VCaP (cell line): ENCODE results near the gene NKAIN2.

Experiments
- H3K27ac ChIP-seq: fragments of 450-650 bp; 2 replicates; pipeline ENCODE4 v1.5.1; 2017
- TF ChIP-seq, protein P1 (sequence below): fragments of 450-650 bp; conservative IDR thresholded peaks from 2 replicates; pipeline ENCODE4 v1.5.1; 2017; ENCODE audit warnings: mild to moderate bottlenecking, moderate library complexity

Gene NKAIN2

DNA sequence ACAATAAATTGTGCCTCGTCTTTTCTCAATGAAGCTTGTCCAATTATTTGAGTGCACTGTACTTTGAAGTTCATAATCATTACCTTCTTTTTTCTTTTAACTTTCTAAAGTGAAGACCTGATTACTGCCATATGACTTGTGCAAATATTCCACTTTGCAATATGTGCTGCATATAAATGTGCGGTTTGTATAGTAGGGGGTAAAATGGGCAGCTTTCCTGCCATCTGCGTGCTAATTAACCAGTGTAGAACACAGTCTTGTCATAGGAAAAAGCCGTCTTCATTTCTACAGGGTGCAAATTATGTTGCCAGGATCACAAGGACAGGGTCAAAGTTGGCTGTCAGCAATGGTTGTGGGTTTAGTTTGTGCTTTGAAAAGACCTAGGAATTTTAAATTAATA lies 397.0 kb downstream of the NKAIN2 start:
- TF ChIP-seq, protein P1, sequence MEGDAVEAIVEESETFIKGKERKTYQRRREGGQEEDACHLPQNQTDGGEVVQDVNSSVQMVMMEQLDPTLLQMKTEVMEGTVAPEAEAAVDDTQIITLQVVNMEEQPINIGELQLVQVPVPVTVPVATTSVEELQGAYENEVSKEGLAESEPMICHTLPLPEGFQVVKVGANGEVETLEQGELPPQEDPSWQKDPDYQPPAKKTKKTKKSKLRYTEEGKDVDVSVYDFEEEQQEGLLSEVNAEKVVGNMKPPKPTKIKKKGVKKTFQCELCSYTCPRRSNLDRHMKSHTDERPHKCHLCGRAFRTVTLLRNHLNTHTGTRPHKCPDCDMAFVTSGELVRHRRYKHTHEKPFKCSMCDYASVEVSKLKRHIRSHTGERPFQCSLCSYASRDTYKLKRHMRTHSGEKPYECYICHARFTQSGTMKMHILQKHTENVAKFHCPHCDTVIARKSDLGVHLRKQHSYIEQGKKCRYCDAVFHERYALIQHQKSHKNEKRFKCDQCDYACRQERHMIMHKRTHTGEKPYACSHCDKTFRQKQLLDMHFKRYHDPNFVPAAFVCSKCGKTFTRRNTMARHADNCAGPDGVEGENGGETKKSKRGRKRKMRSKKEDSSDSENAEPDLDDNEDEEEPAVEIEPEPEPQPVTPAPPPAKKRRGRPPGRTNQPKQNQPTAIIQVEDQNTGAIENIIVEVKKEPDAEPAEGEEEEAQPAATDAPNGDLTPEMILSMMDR = no peak
- no peak overlapping the region for H3K27ac ChIP-seq

DNA sequence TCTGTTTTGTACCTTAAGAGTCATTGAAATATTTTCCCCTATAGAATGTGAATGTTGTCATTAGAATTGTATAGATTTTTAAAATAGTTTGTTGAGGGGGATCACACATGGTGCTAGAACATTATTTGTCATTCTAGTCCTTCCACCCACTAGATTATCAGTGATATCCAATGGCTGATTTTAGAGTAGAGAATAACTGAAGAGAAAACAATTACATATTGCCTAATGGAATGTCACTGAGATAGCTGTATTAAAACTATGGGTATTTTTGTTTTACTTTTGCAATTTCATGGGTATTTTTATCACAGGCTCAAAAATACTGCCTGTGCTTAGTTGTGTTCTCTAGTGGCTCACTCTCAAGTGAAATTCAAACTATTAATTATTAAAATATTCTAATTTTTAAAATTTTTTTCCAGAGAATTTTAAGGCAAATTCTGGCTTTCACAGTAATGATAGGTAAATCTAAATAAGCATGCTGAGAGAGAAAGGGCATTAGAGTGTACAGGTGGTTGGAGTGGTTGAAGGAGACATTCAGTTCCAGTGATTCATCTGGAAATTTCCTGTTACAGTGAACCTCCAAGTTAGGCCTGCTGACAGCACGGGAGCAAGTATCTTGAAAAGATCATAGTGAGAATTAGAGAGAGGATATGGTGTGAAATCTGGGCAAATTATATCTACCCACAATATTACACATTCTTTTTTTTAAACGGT lies 399.6 kb downstream of the NKAIN2 start:
- TF ChIP-seq, protein P1 = no peak
- H3K27ac ChIP-seq = no peak overlapping the region

DNA sequence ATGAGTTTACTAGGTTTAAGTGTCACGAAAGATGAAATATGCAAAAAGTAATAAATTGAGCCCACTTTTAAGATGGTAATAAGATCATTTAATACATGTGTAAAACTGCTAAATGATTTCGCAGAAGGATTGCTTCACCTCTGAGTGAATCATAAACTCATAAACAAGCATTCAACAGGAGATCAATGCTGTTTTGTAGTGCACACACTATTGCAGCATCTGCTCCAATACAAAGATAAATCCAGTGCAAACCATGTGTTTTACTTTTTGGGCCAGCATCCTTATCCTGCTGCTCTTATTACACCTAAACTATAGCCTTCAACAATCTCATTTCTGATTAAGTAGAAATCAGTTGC lies 400.1 kb downstream of the NKAIN2 start:
- no peak overlapping the region for H3K27ac ChIP-seq
- TF ChIP-seq, protein P1 = no peak

DNA sequence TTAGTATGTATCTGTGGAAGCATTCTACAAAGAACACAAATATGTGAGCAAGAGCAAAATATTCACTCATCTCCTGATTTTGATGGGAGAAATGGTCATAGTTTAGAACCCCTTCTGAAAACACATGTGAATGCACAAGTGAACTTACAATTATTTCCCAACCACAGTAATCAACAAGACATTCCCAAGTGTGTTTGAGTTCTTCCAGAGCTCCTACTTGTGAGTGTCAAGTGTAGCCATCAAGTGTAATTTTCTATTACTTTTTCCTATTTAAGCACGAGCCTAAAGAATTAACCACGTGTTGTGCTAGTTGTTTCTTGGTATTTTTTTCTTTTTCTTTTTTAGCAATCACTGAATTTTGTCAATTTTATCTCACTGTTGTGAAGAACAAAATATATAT lies 402.3 kb downstream of the NKAIN2 start:
- H3K27ac ChIP-seq = no peak overlapping the region
- TF ChIP-seq, protein P1 = no peak

DNA sequence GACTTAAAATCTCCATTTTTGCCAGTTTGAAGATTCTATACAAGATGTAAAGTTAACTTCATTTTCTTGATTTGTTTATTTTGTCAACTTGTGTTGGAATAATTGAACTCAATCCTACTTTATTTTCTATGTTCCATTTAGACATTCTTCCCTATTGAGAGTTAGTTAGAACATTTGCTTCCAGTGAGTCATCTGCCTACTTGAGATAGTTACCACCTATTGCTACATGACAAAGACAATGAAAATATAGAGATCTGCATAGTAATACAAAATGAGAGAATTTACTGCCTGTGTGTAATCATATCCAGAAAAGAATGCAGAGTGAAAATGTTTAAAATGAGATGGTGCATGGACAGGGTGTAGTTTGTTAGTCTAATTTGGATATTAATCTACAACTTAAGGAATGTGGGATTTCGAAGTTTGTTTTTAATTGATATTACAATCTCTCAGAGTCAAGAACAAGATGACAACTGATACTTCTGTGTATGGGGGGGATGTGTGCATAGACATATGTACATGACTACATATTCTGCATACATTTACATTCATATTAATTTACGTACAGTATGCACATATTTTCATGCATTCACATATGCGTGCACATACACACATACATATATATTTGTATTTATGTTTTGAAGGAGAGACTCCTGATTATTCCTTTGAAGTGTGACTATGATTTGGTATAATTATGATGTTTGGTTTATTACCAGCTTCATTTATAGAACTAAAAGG lies 420.1 kb downstream of the NKAIN2 start:
- TF ChIP-seq, protein P1 = no peak
- no peak overlapping the region for H3K27ac ChIP-seq

DNA sequence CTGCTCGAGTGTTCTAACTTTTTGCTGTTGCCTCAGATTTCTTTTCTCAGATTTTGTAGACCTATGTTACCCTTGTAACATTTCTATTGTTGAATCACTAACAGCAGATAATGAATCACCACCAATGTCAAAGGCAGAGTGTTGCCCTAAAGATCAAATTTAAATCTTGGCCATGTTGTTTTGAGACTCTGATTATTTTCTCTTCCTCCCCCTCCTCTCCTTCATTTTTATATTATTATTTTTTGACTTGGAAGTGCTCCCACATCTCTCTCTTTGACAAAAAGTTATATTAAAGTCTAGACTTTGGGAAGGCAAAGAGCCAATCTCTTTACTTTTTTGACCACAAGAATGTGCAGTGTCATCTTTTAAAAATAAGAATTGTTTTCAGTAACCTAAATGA lies 422.7 kb downstream of the NKAIN2 start:
- TF ChIP-seq, protein P1 = no peak
- H3K27ac ChIP-seq = no peak overlapping the region

DNA sequence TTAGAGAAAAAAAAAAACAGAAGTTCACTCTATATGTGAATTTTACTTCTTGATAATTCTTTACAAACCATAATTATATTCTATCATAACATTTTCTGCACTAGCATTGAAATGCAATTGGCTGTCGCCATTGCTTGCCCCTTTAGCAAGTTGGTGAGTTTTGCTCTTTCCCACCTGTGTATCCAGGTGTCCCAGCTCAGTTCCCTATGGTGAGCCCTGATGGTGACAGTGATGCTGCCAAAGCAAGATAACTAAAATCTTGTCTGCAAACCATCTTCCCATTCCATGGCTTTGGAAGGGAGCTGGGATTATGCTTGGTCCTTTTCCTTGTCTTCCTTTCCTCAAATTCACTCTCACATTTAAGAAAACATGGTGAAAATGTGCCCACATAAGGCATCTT lies 429.6 kb downstream of the NKAIN2 start:
- TF ChIP-seq, protein P1 = no peak
- H3K27ac ChIP-seq = no peak overlapping the region
